Liver (tissue), 9 donors: ENCODE results near the gene ASIC2. TPM values are rescaled to one million over a fixed set of nuclear protein-coding genes. Genes with fewer than 3 reads are reported as not detected.

ENCODE experiments used
- DNase-seq: peaks from one replicate; pipeline ENCODE4 v3.0.0-alpha.2; 2017; ENCODE audit warnings: low spot score
- H3K27ac ChIP-seq, 2 donors: one replicate each; pipeline ENCODE4 v1.7.0; 2013; ENCODE audit warnings: inconsistent platforms in 2 of 2, low read length in 2 of 2, control low read depth in 1 of 2, low read depth in 1 of 2, mild to moderate bottlenecking in 1 of 2
- H3K27me3 ChIP-seq, 4 donors: one replicate each; pipeline versions ENCODE4 v1.6.1 to v1.7.0; 2013; ENCODE audit warnings: low read length in 3 of 4, inconsistent platforms in 1 of 4, mild to moderate bottlenecking in 1 of 4, moderate library complexity in 1 of 4; ENCODE audit not compliant: control insufficient read depth in 4 of 4, insufficient read depth in 4 of 4
- H3K36me3 ChIP-seq, 4 donors: one replicate each; pipeline versions ENCODE4 v1.6.1 to v1.7.0; 2013; ENCODE audit warnings: low read length in 3 of 4, mild to moderate bottlenecking in 3 of 4, low read depth in 1 of 4, moderate library complexity in 1 of 4; ENCODE audit not compliant: control insufficient read depth in 4 of 4, insufficient read depth in 3 of 4
- H3K4me1 ChIP-seq, 4 donors: one replicate each; pipeline versions ENCODE4 v1.6.1 to v1.7.0; 2013; ENCODE audit warnings: low read length in 3 of 4, mild to moderate bottlenecking in 3 of 4, moderate library complexity in 1 of 4; ENCODE audit not compliant: control insufficient read depth in 4 of 4, insufficient read depth in 4 of 4
- H3K4me3 ChIP-seq, 3 donors: one replicate each; pipeline versions ENCODE4 v1.6.1 to v1.7.0; 2013; ENCODE audit warnings: low read length in 3 of 3, control low read depth in 1 of 3, low read depth in 1 of 3, mild to moderate bottlenecking in 1 of 3
- H3K9ac ChIP-seq, 2 donors: one replicate each; pipeline ENCODE4 v1.7.0; 2013; ENCODE audit warnings: low read length in 2 of 2, mild to moderate bottlenecking in 2 of 2, moderate library complexity in 2 of 2, control low read depth in 1 of 2, low read depth in 1 of 2
- H3K9me3 ChIP-seq, 4 donors: one replicate each; pipeline versions ENCODE4 v1.6.1 to v1.7.0; 2013; ENCODE audit warnings: low read length in 3 of 4; ENCODE audit not compliant: control insufficient read depth in 4 of 4
- ATF3 ChIP-seq: IDR thresholded peaks from 2 replicates; pipeline ENCODE4 v1.6.1; 2016; ENCODE audit warnings: antibody characterized with exemption
- CTCF ChIP-seq: fragments of 150-350 bp; IDR thresholded peaks from 2 replicates; pipeline ENCODE4 v1.5.1; 2017; ENCODE audit warnings: improper control_type of control experiment, low read depth, low read length; ENCODE audit not compliant: missing input control
- EGR1 ChIP-seq, 2 donors: IDR thresholded peaks; 2 replicates each; pipeline ENCODE4 v1.6.1; 2016 to 2018; ENCODE audit warnings: antibody characterized with exemption in 2 of 2, low read depth in 2 of 2
- FOXA2 ChIP-seq: IDR thresholded peaks from 2 replicates; pipeline ENCODE4 v1.6.1; 2016; ENCODE audit warnings: antibody characterized with exemption
- GABPA ChIP-seq, 2 donors: IDR thresholded peaks in 1 of 2; conservative IDR thresholded peaks in 1 of 2; 2 replicates each; pipeline ENCODE4 v1.6.1; 2016; ENCODE audit warnings: antibody characterized with exemption in 2 of 2, mild to moderate bottlenecking in 1 of 2, moderate library complexity in 1 of 2
- HNF4A ChIP-seq, 2 donors: conservative IDR thresholded peaks; 2 replicates each; pipeline ENCODE4 v1.6.1; 2016; ENCODE audit warnings: antibody characterized with exemption in 2 of 2, mild to moderate bottlenecking in 2 of 2
- HNF4G ChIP-seq: IDR thresholded peaks from 2 replicates; pipeline ENCODE4 v1.6.1; 2016; ENCODE audit warnings: antibody characterized with exemption
- JUND ChIP-seq, 2 donors: IDR thresholded peaks; 2 replicates each; pipeline ENCODE4 v1.6.1; 2016; ENCODE audit warnings: antibody characterized with exemption in 2 of 2
- MAX ChIP-seq: IDR thresholded peaks from 2 replicates; pipeline ENCODE4 v1.6.1; 2016; ENCODE audit warnings: antibody characterized with exemption
- RXRA ChIP-seq, 2 donors: IDR thresholded peaks; 2 replicates each; pipeline ENCODE4 v1.6.1; 2017 to 2018; ENCODE audit warnings: antibody characterized with exemption in 2 of 2, mild to moderate bottlenecking in 1 of 2
- SP1 ChIP-seq: IDR thresholded peaks from 2 replicates; pipeline ENCODE4 v1.6.1; 2018; ENCODE audit warnings: antibody characterized with exemption, mild to moderate bottlenecking
- TAF1 ChIP-seq: conservative IDR thresholded peaks from 2 replicates; pipeline ENCODE4 v1.6.1; 2016; ENCODE audit warnings: antibody characterized with exemption, mild to moderate bottlenecking
- YY1 ChIP-seq: IDR thresholded peaks from 2 replicates; pipeline ENCODE4 v1.6.1; 2016; ENCODE audit warnings: antibody characterized with exemption, mild to moderate bottlenecking
- ZBTB33 ChIP-seq: IDR thresholded peaks from 2 replicates; pipeline ENCODE4 v1.6.1; 2016; ENCODE audit warnings: antibody characterized with exemption
- whole genome bisulfite sequencing: extraction: QIAGEN DNeasy Blood & Tissue Kit; methylation state at CpG from one replicate; pipeline ENCODE4 v1.1.7; 2013; 5-methylcytosine and 5-hydroxymethylcytosine counted together
- polyA plus RNA-seq, 2 donors: library from polyadenylated mRNA; stranded (reverse) in 1 of 2; unstranded in 1 of 2; fragments of 200-250 nt in 1 of 2; fragments of >200 nt in 1 of 2; fragmentation: Nextera tagmentation in 1 of 2; extraction: Ambion mirVana in 1 of 2; gene quantifications; one replicate each; pipeline versions ENCODE4 v1.2.1 to v1.2.3, GENCODE V29; 2013 to 2015
- total RNA-seq, 2 donors: library from RNA; depleted of rRNA; stranded (reverse); fragments of >200 nt; gene quantifications; one replicate each; pipeline ENCODE4 v1.2.3, GENCODE V29; 2014
- donor health status: healthy.
- donor health status: healthy.
- donor health status: healthy.
- donor health status: healthy.
- donor health status: healthy.

Gene ASIC2
- total RNA-seq (under 1 TPM in 1 of 2 donors, not detected in 1; under 0.01 TPM), polyA plus RNA-seq (not detected)

GRCh38 chr17:33292981-33293867, at the start of gene ASIC2:
TSS of gene ASIC2 (minus strand) at chr17:33293295.
- H3K27ac ChIP-seq, result no peak within 1 kb of the TSS
- H3K9me3 ChIP-seq, result no peaks in the 10 kb centered on the region
- DNase-seq, result no peak
- H3K4me1 ChIP-seq, result peaks cover 0 to 13% (median under 1%) of the 10 kb centered on the region in 4 donors
- TF ChIP-seq EGR1 (IDR thresholded peaks at IDR 0.05; ENCODE audit: low read depth in 2 of 2) (no peak), MAX (no peak), HNF4A (conservative IDR thresholded peaks at IDR 0.05) (no peak), RXRA (IDR thresholded peaks at IDR 0.05) (no peak), ZBTB33 (no peak), YY1 (no peak), HNF4G (no peak), JUND (IDR thresholded peaks at IDR 0.05) (no peak), SP1 (no peak), CTCF (no peak), ATF3 (no peak), TAF1 (no peak)
- WGBS, result 8% methylated on average over 68 of the region's 68 CpGs
- peak within 1 kb of the TSS in 1 of 3 donors; percentile 16 for H3K4me3 ChIP-seq
- no peaks in the 10 kb centered on the region for H3K36me3 ChIP-seq
- H3K27me3 ChIP-seq, result peaks cover 0 to 25% (median 5%) of the 10 kb centered on the region in 4 donors
- no peak within 1 kb of the TSS for H3K9ac ChIP-seq

- H3K27me3 ChIP-seq, result peaks cover 0 to 7% (median 3%) of the 10 kb centered on the region in 4 donors
- no peak overlapping the region for H3K27ac ChIP-seq
- no peak for TF ChIP-seq GABPA (IDR thresholded peaks at IDR 0.05 in 1 of 2, conservative IDR thresholded peaks at IDR 0.05 in 1 of 2)
- TF ChIP-seq FOXA2, result no peak
- no peak for TF ChIP-seq MAX
- H3K9me3 ChIP-seq, result no peaks in the 10 kb centered on the region
- 56% methylated on average over 3 of the region's 3 CpGs for WGBS
- no peak overlapping the region for H3K4me3 ChIP-seq
- H3K36me3 ChIP-seq, result no peaks in the 10 kb centered on the region
- DNase-seq, result no peak
- H3K4me1 ChIP-seq, result no peaks in the 10 kb centered on the region
- H3K9ac ChIP-seq, result no peak overlapping the region
These were observed 48.9 kb upstream of the ASIC2 start for GRCh38 chr17:33342025-33342424.
